Activated B cell treated with CpG ODN at 0.5 μM for 24 hours (primary cell): ENCODE results near the gene KLHL3. TPM values are rescaled to one million over a fixed set of nuclear protein-coding genes. Genes with fewer than 3 reads are reported as not detected.

Experiments
- ATAC-seq: fragments of 200-7000 bp; cut with Tn5 transposase; one replicate; pipeline ENCODE4 v1.10.0; 2021; ENCODE audit warnings: low read depth, mild to moderate bottlenecking, moderate library complexity
- CTCF ChIA-PET: fragments of 350-600 bp; sonication (Branson Sonifier 250); formaldehyde crosslinking; loops from one replicate; lab custom pipeline; 2021; ENCODE audit warnings: antibody characterized with exemption; lab: Charles Lee
- POLR2A ChIA-PET: fragments of 350-600 bp; sonication (Branson Sonifier 250); formaldehyde crosslinking; loops from one replicate; lab custom pipeline; 2021; ENCODE audit warnings: antibody characterized with exemption; lab: Charles Lee
- DNase-seq: peaks from one replicate; pipeline ENCODE4 v3.0.0; 2022
- H3K27ac Mint-ChIP-seq: one replicate; pipeline ENCODE4 v1.8.0; 2020; ENCODE audit warnings: mixed read lengths
- H3K27me3 Mint-ChIP-seq: one replicate; pipeline ENCODE4 v1.8.0; 2021; ENCODE audit warnings: mixed read lengths
- H3K36me3 Mint-ChIP-seq: one replicate; pipeline ENCODE4 v1.8.0; 2021; ENCODE audit warnings: low read depth, mixed read lengths
- H3K4me1 Mint-ChIP-seq: one replicate; pipeline ENCODE4 v1.8.0; 2021; ENCODE audit warnings: mixed read lengths
- H3K4me3 Mint-ChIP-seq: one replicate; pipeline ENCODE4 v1.8.0; 2020; ENCODE audit warnings: mild to moderate bottlenecking, mixed read lengths
- H3K9me3 Mint-ChIP-seq: one replicate; pipeline ENCODE4 v1.8.0; 2020; ENCODE audit warnings: mixed read lengths
- CTCF ChIP-seq: fragments of 200-600 bp; IDR thresholded peaks from one replicate; pipeline ENCODE4 v1.8.0; 2022; ENCODE audit warnings: antibody characterized with exemption, mild to moderate bottlenecking
- intact Hi-C: fragments of 100-400 bp; cut with micrococcal nuclease; formaldehyde crosslinking; loops from one replicate; pipeline ENCODE4 v1.15.1; 2024
- total RNA-seq: library from RNA; stranded (reverse); gene quantifications from 2 replicates; pipeline ENCODE4 v1.2.3, GENCODE V29; 2022

KLHL3 gene
- total RNA-seq, 1 donor from 2014 or later: 5.9 TPM

GRCh38 chr5:137706841-137707240 is 29.0 kb downstream of the KLHL3 start:
- intact Hi-C loops: no loop called here
- no peak for TF ChIP-seq CTCF
- ChIA-PET POLR2A (no interaction called here), CTCF (no interaction called here)
- H3K27ac Mint-ChIP-seq: no peak overlapping the region
- no peaks in the 10 kb centered on the region for H3K9me3 Mint-ChIP-seq
- H3K36me3 Mint-ChIP-seq: peaks cover 2% of the 10 kb centered on the region
- H3K4me3 Mint-ChIP-seq: no peak overlapping the region
- H3K27me3 Mint-ChIP-seq: no peaks in the 10 kb centered on the region
- H3K4me1 Mint-ChIP-seq: no peaks in the 10 kb centered on the region
- ATAC-seq (no peak), DNase-seq (no peak)

GRCh38 chr5:137705106-137705505 is 30.8 kb downstream of the KLHL3 start:
- H3K27ac Mint-ChIP-seq: no peak overlapping the region
- DNase-seq (no peak), ATAC-seq (no peak)
- H3K9me3 Mint-ChIP-seq: no peaks in the 10 kb centered on the region
- no peaks in the 10 kb centered on the region for H3K27me3 Mint-ChIP-seq
- no peaks in the 10 kb centered on the region for H3K4me1 Mint-ChIP-seq
- intact Hi-C loops: no loop called here
- peaks cover 2% of the 10 kb centered on the region for H3K36me3 Mint-ChIP-seq
- POLR2A ChIA-PET: no interaction called here
- H3K4me3 Mint-ChIP-seq: no peak overlapping the region
- no peak for TF ChIP-seq CTCF
- CTCF ChIA-PET: no interaction called here

GRCh38 chr5:137703565-137703964 is 32.3 kb downstream of the KLHL3 start:
- Mint-ChIP-seq H3K27ac (no peak overlapping the region), H3K4me1 (no peaks in the 10 kb centered on the region), H3K36me3 (peaks cover 2% of the 10 kb centered on the region), H3K9me3 (no peaks in the 10 kb centered on the region), H3K4me3 (no peak overlapping the region), H3K27me3 (no peaks in the 10 kb centered on the region)
- ChIA-PET CTCF (no interaction called here), POLR2A (no interaction called here)
- ATAC-seq (no peak), DNase-seq (no peak)
- TF ChIP-seq CTCF: no peak
- intact Hi-C loops: no loop called here

- TF ChIP-seq CTCF: no peak
- Mint-ChIP-seq H3K4me3 (no peak overlapping the region), H3K36me3 (no peaks in the 10 kb centered on the region), H3K4me1 (peaks cover 10% of the 10 kb centered on the region), H3K27me3 (no peaks in the 10 kb centered on the region), H3K9me3 (no peaks in the 10 kb centered on the region), H3K27ac (no peak overlapping the region)
- ChIA-PET CTCF (no interaction called here), POLR2A (no interaction called here)
- no peak for ATAC-seq
- DNase-seq: no peak
- intact Hi-C loops: no loop called here
Observed at GRCh38 chr5:137700282-137700680, 35.6 kb downstream of the KLHL3 start.

- CTCF ChIA-PET: no interaction called here
- H3K27me3 Mint-ChIP-seq: no peaks in the 10 kb centered on the region
- DNase-seq (no peak), ATAC-seq (no peak)
- TF ChIP-seq CTCF: no peak
- POLR2A ChIA-PET: no interaction called here
- no peaks in the 10 kb centered on the region for H3K36me3 Mint-ChIP-seq
- intact Hi-C loops: no loop called here
- H3K4me3 Mint-ChIP-seq: no peak overlapping the region
- H3K4me1 Mint-ChIP-seq: peaks cover 11% of the 10 kb centered on the region
- no peak overlapping the region for H3K27ac Mint-ChIP-seq
- H3K9me3 Mint-ChIP-seq: no peaks in the 10 kb centered on the region
Observed at GRCh38 chr5:137699336-137700281, 36.3 kb downstream of the KLHL3 start.
